K562 (cell line): ENCODE data around the gene SEC63. TPM values are rescaled to one million over a fixed set of nuclear protein-coding genes. Genes with fewer than 3 reads are reported as not detected.

Source experiments
- ATAC-seq: fragments of 200-7000 bp; cut with Tn5 transposase; 3 replicates; pipeline ENCODE4 v1.9.1; 2020; ENCODE audit warnings: moderate library complexity
- BruUV-seq: library from RNA; stranded (reverse); fragments of 400-500 nt; replicated peaks from 2 replicates; lab custom pipeline; 2021; lab: Mats Ljungman, UMichigan
- CTCF ChIA-PET: fragments of 300-600 bp; formaldehyde crosslinking; extraction: SDS; loops from one replicate; lab custom pipeline; 2021; ENCODE audit warnings: low intra/inter-chr PET ratio; lab: Yijun Ruan, JAX
- POLR2A ChIA-PET: fragments of 300-600, 350-650 bp; sonication (Branson Sonifier 250); formaldehyde crosslinking; extraction: SDS; loops from one replicate; lab custom pipeline; 2021; ENCODE audit warnings: antibody characterized with exemption, inconsistent platforms; lab: Yijun Ruan, JAX
- DNase-seq, 4 experiments: peaks; one replicate each; pipeline versions ENCODE4 v3.0.0 to v3.0.0-alpha.2; 2011 to 2018; ENCODE audit warnings: low spot score in 3 of 4, mixed read lengths in 3 of 4; ENCODE audit errors: extremely low read depth in 1 of 4
- FAIRE-seq: peaks from 2 replicates; lab custom pipeline; 2011; peaks lifted over from hg19 to GRCh38; lab: Jason Lieb, UNC
- H2AFZ ChIP-seq: 2 replicates; pipeline ENCODE4 v1.6.0; 2011; ENCODE audit warnings: low read depth, low read length, control low read depth, inconsistent platforms
- H3K27ac ChIP-seq: fragments of 200-600 bp; 3 replicates; pipeline ENCODE4 v1.8.0; 2011; ENCODE audit warnings: low read depth, mild to moderate bottlenecking, control low read depth, inconsistent platforms, low read length, moderate library complexity, mixed read lengths; ENCODE audit errors: extremely low read depth
- H3K27me3 ChIP-seq, 2 experiments: fragments of 300-600 bp in 1 of 2; 2 replicates in 1 of 2; 3 replicates in 1 of 2; pipeline versions ENCODE4 v1.6.0 to v1.8.0; 2011; ENCODE audit warnings: inconsistent platforms in 2 of 2, low read length in 2 of 2, mild to moderate bottlenecking in 1 of 2, mixed read lengths in 1 of 2, moderate library complexity in 1 of 2; ENCODE audit not compliant: control insufficient read depth in 2 of 2, insufficient read depth in 2 of 2
- H3K36me3 ChIP-seq: fragments of 300-600 bp; 3 replicates; pipeline ENCODE4 v1.8.0; 2011; ENCODE audit warnings: mild to moderate bottlenecking, low read length, inconsistent platforms; ENCODE audit not compliant: control insufficient read depth, insufficient read depth
- H3K4me1 ChIP-seq, 2 experiments: fragments of 200-600 bp in 1 of 2; replicated peaks in 1 of 2; 2 replicates in 1 of 2; 3 replicates in 1 of 2; pipeline versions ENCODE4 v1.5.1 to v1.8.0; 2011; ENCODE audit warnings: inconsistent platforms in 2 of 2, low read length in 2 of 2, mild to moderate bottlenecking in 1 of 2, mixed read lengths in 1 of 2, moderate library complexity in 1 of 2; ENCODE audit not compliant: control insufficient read depth in 2 of 2, insufficient read depth in 2 of 2
- H3K4me2 ChIP-seq: 2 replicates; pipeline ENCODE4 v1.6.1; 2011; ENCODE audit warnings: low read length, control low read depth, inconsistent platforms, mixed read lengths; ENCODE audit not compliant: insufficient read depth
- H3K4me3 ChIP-seq: fragments of 200-600 bp; sonication (generic), shearing (Covaris generic); 2 replicates; pipeline ENCODE4 v1.5.1; 2016; ENCODE audit warnings: control low read depth, inconsistent platforms
- H3K79me2 ChIP-seq: fragments of 200-600 bp; 3 replicates; pipeline ENCODE4 v1.8.0; 2011; ENCODE audit warnings: low read length, inconsistent platforms; ENCODE audit not compliant: control insufficient read depth, insufficient read depth
- H3K9ac ChIP-seq, 2 experiments: 2 replicates each; pipeline versions ENCODE4 v1.6.0 to v1.6.1; 2011; ENCODE audit warnings: low read depth in 2 of 2, low read length in 2 of 2, control low read depth in 1 of 2, inconsistent platforms in 1 of 2, mild to moderate bottlenecking in 1 of 2, mixed read lengths in 1 of 2; ENCODE audit not compliant: insufficient read depth in 1 of 2
- H3K9me1 ChIP-seq: one replicate; pipeline ENCODE4 v1.6.0; 2011; ENCODE audit warnings: inconsistent platforms, mild to moderate bottlenecking, low read length, moderate library complexity; ENCODE audit not compliant: control insufficient read depth, insufficient read depth
- H3K9me3 ChIP-seq: replicated peaks from 2 replicates; pipeline ENCODE4 v1.5.1; 2011; ENCODE audit warnings: low read depth, low read length, inconsistent platforms; ENCODE audit not compliant: control insufficient read depth, insufficient read depth
- H4K20me1 ChIP-seq: replicated peaks from 2 replicates; pipeline ENCODE4 v1.6.1; 2011; ENCODE audit warnings: low read length, inconsistent platforms, mixed read lengths; ENCODE audit not compliant: control insufficient read depth, insufficient read depth
- HDAC6 ChIP-seq: IDR thresholded peaks from 2 replicates; pipeline ENCODE4 v1.6.1; 2012; ENCODE audit warnings: low read depth, mild to moderate bottlenecking, control low read depth, inconsistent platforms, low read length, moderate library complexity
- HNRNPL ChIP-seq: fragments of 200-400 bp; formaldehyde crosslinking; IDR thresholded peaks from 2 replicates; pipeline ENCODE4 v1.6.1; 2017; ENCODE audit warnings: low read depth, mild to moderate bottlenecking, low read length
- HNRNPLL ChIP-seq: fragments of 200-400 bp; formaldehyde crosslinking; IDR thresholded peaks from 2 replicates; pipeline ENCODE4 v1.6.1; 2017; ENCODE audit warnings: low read length, low read depth, mild to moderate bottlenecking; ENCODE audit not compliant: poor library complexity, severe bottlenecking
- IFI16 ChIP-seq: fragments of 250-450 bp; sonication (Bioruptor Pico); IDR thresholded peaks from 2 replicates; pipeline ENCODE4 v2.1.2; 2022; ENCODE audit warnings: mild to moderate bottlenecking, inconsistent platforms
- ZNF584 ChIP-seq: fragments of 200-800 bp; sonication (Bioruptor generic); IDR thresholded peaks from 2 replicates; pipeline ENCODE4 v1.6.1; 2016; ENCODE audit warnings: low read depth, mild to moderate bottlenecking, missing genetic modification characterization, missing compliant biosample characterization
- ZNF609 ChIP-seq: sonication (generic); formaldehyde crosslinking; IDR thresholded peaks from 2 replicates; pipeline ENCODE4 v1.8.1; 2023; ENCODE audit warnings: missing genetic modification reagents, mild to moderate bottlenecking, borderline replicate concordance
- WGBS: fragments of 100-300 bp; shearing (Covaris generic); methylation state at CpG from one replicate; pipeline ENCODE4 v1.1.6; 2016; ENCODE audit warnings: low coverage, mixed read lengths; ENCODE audit not compliant: insufficient coverage; ENCODE audit errors: missing lambda C conversion rate; 5-methylcytosine and 5-hydroxymethylcytosine counted together
- in situ Hi-C: fragments of 300-500 bp; cut with MboI; formaldehyde crosslinking; loops from 4 replicates; pipeline ENCODE4 v1.15.0; 2018; ENCODE audit warnings: inconsistent platforms, mixed read lengths
- intact Hi-C: fragments of 100-400 bp; cut with micrococcal nuclease; formaldehyde crosslinking; loops from 2 replicates; pipeline ENCODE4 v1.14.2; 2022
- polyA plus RNA-seq, 8 experiments: library from polyadenylated mRNA; depleted of rRNA in 4 of 8; stranded (reverse) in 5 of 8; unstranded in 3 of 8; fragments of >200 nt; fragmentation: Nextera tagmentation in 2 of 8; fragmentation: Illumina TruSeq in 1 of 8; extraction: Ambion mirVana in 2 of 8; extraction: Trizol in 1 of 8; gene quantifications; 2 replicates each; pipeline versions ENCODE4 v1.2.1 to v1.2.3, GENCODE V29; 2011 to 2014; ENCODE audit warnings: inconsistent platforms in 1 of 8, missing spikeins in 1 of 8
- total RNA-seq, 7 experiments: library from RNA; depleted of rRNA in 6 of 7; stranded (reverse); fragments of >200 nt in 6 of 7; fragmentation: Illumina TruSeq in 2 of 7; extraction: Trizol in 2 of 7; gene quantifications; 2 replicates each; pipeline versions ENCODE4 v1.2.1 to v1.2.3, GENCODE V29; 2011 to 2021; ENCODE audit warnings: low replicate concordance in 1 of 7
- TF ChIP-seq, protein P1 (sequence below): fragments of 450-650 bp; IDR thresholded peaks from 2 replicates; pipeline ENCODE4 v1.6.1; 2018; ENCODE audit warnings: mild to moderate bottlenecking, low read depth; ENCODE audit not compliant: partially characterized antibody

Gene SEC63
- total and polyA plus RNA-seq, 9 of the 15 experiments (the other 6 are each of a cell fraction or from before 2014, with no cell fraction given): 13.8 to 74.6 (median 28.4) TPM

DNA sequence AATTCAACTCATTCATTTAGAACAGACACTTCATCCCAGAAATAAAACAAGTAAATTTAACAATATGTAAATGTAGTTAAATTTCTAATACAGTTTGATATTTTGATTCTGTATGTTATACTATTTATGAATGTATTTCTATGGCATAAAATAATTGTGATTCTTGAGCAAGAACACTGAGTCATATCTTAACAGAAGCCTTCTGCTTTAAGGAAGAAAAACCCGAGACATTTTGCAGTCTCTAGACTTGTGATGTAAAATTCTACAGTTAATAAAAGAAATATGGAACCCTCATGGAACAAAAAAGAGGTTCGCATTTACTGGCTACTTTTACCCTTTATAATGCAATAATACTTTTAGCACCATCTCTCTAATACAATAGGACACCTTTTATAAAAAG is 86.0 kb downstream of the SEC63 start:
- in situ Hi-C loops (no loop called here), intact Hi-C loops (no loop called here)
- DNase-seq: no peak
- Histone ChIP-seq H3K4me3 (no peak overlapping the region), H3K4me1 (no peaks in the 10 kb centered on the region), H3K9me1 (no peaks in the 10 kb centered on the region), H4K20me1 (peaks cover 4% of the 10 kb centered on the region; the same call in 1 of the 2 replicates), H3K36me3 (peaks cover 59% of the 10 kb centered on the region), H2AFZ (no peak overlapping the region), H3K79me2 (no peaks in the 10 kb centered on the region), H3K9ac (no peak overlapping the region), H3K9me3 (no peaks in the 10 kb centered on the region), H3K4me2 (no peak overlapping the region), H3K27ac (no peak overlapping the region), H3K27me3 (no peaks in the 10 kb centered on the region)
- CTCF ChIA-PET: no interaction called here
- POLR2A ChIA-PET: no interaction called here
- 92% methylated on average over 2 of the region's 2 CpGs for WGBS
- no peak for ATAC-seq
- no TSS peak for BruUV-seq
- no peak for FAIRE-seq
- TF ChIP-seq ZNF584 (CRISPR knock-in tag) (no peak), IFI16 (CRISPR knock-in tag) (no peak), HDAC6 (no peak), ZNF609 (CRISPR knock-in tag) (no peak), HNRNPL (no peak), HNRNPLL (no peak)
- TF ChIP-seq, protein P1, sequence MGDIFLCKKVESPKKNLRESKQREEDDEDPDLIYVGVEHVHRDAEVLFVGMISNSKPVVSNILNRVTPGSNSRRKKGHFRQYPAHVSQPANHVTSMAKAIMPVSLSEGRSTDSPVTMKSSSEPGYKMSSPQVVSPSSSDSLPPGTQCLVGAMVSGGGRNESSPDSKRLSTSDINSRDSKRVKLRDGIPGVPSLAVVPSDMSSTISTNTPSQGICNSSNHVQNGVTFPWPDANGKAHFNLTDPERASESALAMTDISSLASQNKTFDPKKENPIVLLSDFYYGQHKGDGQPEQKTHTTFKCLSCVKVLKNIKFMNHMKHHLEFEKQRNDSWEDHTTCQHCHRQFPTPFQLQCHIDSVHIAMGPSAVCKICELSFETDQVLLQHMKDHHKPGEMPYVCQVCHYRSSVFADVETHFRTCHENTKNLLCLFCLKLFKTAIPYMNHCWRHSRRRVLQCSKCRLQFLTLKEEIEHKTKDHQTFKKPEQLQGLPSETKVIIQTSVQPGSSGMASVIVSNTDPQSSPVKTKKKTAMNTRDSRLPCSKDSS: no peak
